Gastroesophageal sphincter (tissue), 3 donors: Measurements from ENCODE around the gene MYOF.

ENCODE experiments used
- CTCF ChIP-seq, 4 experiments: fragments of 200-600 bp in 2 of 4; fragments of 450-650 bp in 2 of 4; sonication (generic) in 1 of 4; IDR thresholded peaks; one replicate each; pipeline ENCODE4 v1.5.1; 2017 to 2019; ENCODE audit warnings: antibody characterized with exemption in 4 of 4, mild to moderate bottlenecking in 2 of 4, moderate library complexity in 2 of 4
- EP300 ChIP-seq: sonication (generic); formaldehyde crosslinking; IDR thresholded peaks from one replicate; pipeline ENCODE4 v1.6.1; 2017; ENCODE audit warnings: antibody characterized with exemption, mild to moderate bottlenecking
- POLR2A ChIP-seq, 2 donors: fragments of 450-650 bp; IDR thresholded peaks; one replicate each; pipeline ENCODE4 v1.6.1; 2017; ENCODE audit warnings: antibody characterized with exemption in 2 of 2, mild to moderate bottlenecking in 2 of 2, moderate library complexity in 1 of 2
- POLR2AphosphoS5 ChIP-seq: sonication (generic); formaldehyde crosslinking; IDR thresholded peaks from one replicate; pipeline ENCODE4 v1.6.1; 2017; ENCODE audit warnings: antibody characterized with exemption

- no peak for TF ChIP-seq CTCF (IDR thresholded peaks at IDR 0.05)
- TF ChIP-seq POLR2A (IDR thresholded peaks at IDR 0.05), result no peak
- no peak for TF ChIP-seq POLR2AphosphoS5
- no peak for TF ChIP-seq EP300
These were observed 221.0 kb downstream of the MYOF start for GRCh38 chr10:93261089-93261488.
